HEK293 (cell line): ENCODE results near the gene CARD10.

Source experiments
- CTCF ChIA-PET: fragments of 350-600 bp; formaldehyde crosslinking; extraction: SDS; loops from one replicate; lab custom pipeline; 2021; ENCODE audit warnings: antibody characterized with exemption; lab: Yijun Ruan, JAX
- POLR2A ChIA-PET: fragments of 300-600 bp; formaldehyde crosslinking; extraction: SDS; loops from one replicate; lab custom pipeline; 2020; ENCODE audit warnings: antibody characterized with exemption, inconsistent platforms; lab: Yijun Ruan, JAX
- H3K27ac ChIP-seq: fragments of 200-500 bp; sonication (Bioruptor generic); 2 replicates; pipeline ENCODE4 v1.5.1; 2014; ENCODE audit warnings: low read depth, low read length, control low read depth, inconsistent platforms; ENCODE audit errors: extremely low read depth
- H3K36me3 ChIP-seq, 2 experiments: fragments of 200-500 bp in 1 of 2; sonication (Bioruptor generic) in 1 of 2; 1 replicate in 1 of 2; 2 replicates in 1 of 2; pipeline ENCODE4 v1.5.1; 2014 to 2017; ENCODE audit warnings: inconsistent platforms in 2 of 2, low read length in 2 of 2; ENCODE audit not compliant: control insufficient read depth in 2 of 2, insufficient read depth in 1 of 2
- H3K4me1 ChIP-seq: fragments of 200-500 bp; sonication (Bioruptor generic); 2 replicates; pipeline ENCODE4 v1.5.1; 2014; ENCODE audit warnings: mild to moderate bottlenecking, low read length, inconsistent platforms; ENCODE audit not compliant: control insufficient read depth, insufficient read depth
- H3K4me3 ChIP-seq: 2 replicates; pipeline ENCODE4 v1.5.1; 2011; ENCODE audit warnings: low read depth, mild to moderate bottlenecking, control low read depth, low read length, moderate library complexity
- H3K9me3 ChIP-seq: fragments of 200-500 bp; sonication (Bioruptor generic); 2 replicates; pipeline ENCODE4 v1.5.1; 2014; ENCODE audit warnings: low read depth, low read length, inconsistent platforms; ENCODE audit not compliant: control insufficient read depth, insufficient read depth
- EGR2 ChIP-seq: fragments of 450-650 bp; formaldehyde crosslinking; IDR thresholded peaks from 2 replicates; pipeline ENCODE4 v1.5.1; 2016; ENCODE audit warnings: low read depth, missing biosample characterization, missing genetic modification characterization
- FEZF1 ChIP-seq: fragments of 450-650 bp; formaldehyde crosslinking; IDR thresholded peaks from 2 replicates; pipeline ENCODE4 v1.5.1; 2016; ENCODE audit warnings: missing biosample characterization, missing genetic modification characterization
- GLIS1 ChIP-seq: fragments of 450-650 bp; formaldehyde crosslinking; IDR thresholded peaks from 2 replicates; pipeline ENCODE4 v1.5.1; 2016; ENCODE audit warnings: missing biosample characterization, missing genetic modification characterization
- MZF1 ChIP-seq: fragments of 450-650 bp; formaldehyde crosslinking; IDR thresholded peaks from 2 replicates; pipeline ENCODE4 v1.5.1; 2017; ENCODE audit warnings: missing biosample characterization, missing genetic modification characterization, borderline replicate concordance
- PRDM1 ChIP-seq: fragments of 450-650 bp; formaldehyde crosslinking; IDR thresholded peaks from 2 replicates; pipeline ENCODE4; 2016; ENCODE audit warnings: missing biosample characterization, missing genetic modification characterization
- REPIN1 ChIP-seq: fragments of 450-650 bp; formaldehyde crosslinking; IDR thresholded peaks from 2 replicates; pipeline ENCODE4 v1.5.1; 2017; ENCODE audit warnings: missing biosample characterization, missing genetic modification characterization, low read depth
- SP2 ChIP-seq: fragments of 450-650 bp; formaldehyde crosslinking; IDR thresholded peaks from 2 replicates; pipeline ENCODE4 v1.5.1; 2016; ENCODE audit warnings: missing biosample characterization, missing genetic modification characterization
- WT1 ChIP-seq: fragments of 450-650 bp; formaldehyde crosslinking; IDR thresholded peaks from 2 replicates; pipeline ENCODE4 v1.5.1; 2016; ENCODE audit warnings: missing biosample characterization, missing genetic modification characterization
- ZBTB17 ChIP-seq: fragments of 450-650 bp; formaldehyde crosslinking; IDR thresholded peaks from 2 replicates; pipeline ENCODE4 v1.5.1; 2016; ENCODE audit warnings: missing biosample characterization, missing genetic modification characterization
- ZFHX2 ChIP-seq: fragments of 450-650 bp; formaldehyde crosslinking; conservative IDR thresholded peaks from 2 replicates; pipeline ENCODE4 v1.5.1; 2016; ENCODE audit warnings: missing biosample characterization, missing genetic modification characterization
- ZNF112 ChIP-seq: fragments of 450-650 bp; formaldehyde crosslinking; IDR thresholded peaks from 2 replicates; pipeline ENCODE4 v1.5.0; 2017; ENCODE audit warnings: missing biosample characterization, missing genetic modification characterization
- ZNF174 ChIP-seq: fragments of 450-650 bp; formaldehyde crosslinking; IDR thresholded peaks from 2 replicates; pipeline ENCODE4 v1.5.0; 2017; ENCODE audit warnings: missing biosample characterization, mild to moderate bottlenecking, missing genetic modification characterization
- ZNF26 ChIP-seq: fragments of 450-650 bp; formaldehyde crosslinking; IDR thresholded peaks from 2 replicates; pipeline ENCODE4 v1.5.1; 2016; ENCODE audit warnings: missing biosample characterization, missing genetic modification characterization
- ZNF324 ChIP-seq: fragments of 450-650 bp; formaldehyde crosslinking; IDR thresholded peaks from 2 replicates; pipeline ENCODE4 v1.5.1; 2016; ENCODE audit warnings: missing biosample characterization, missing genetic modification characterization
- ZNF513 ChIP-seq: fragments of 450-650 bp; IDR thresholded peaks from 2 replicates; pipeline ENCODE4 v1.5.1; 2018; ENCODE audit warnings: missing biosample characterization, missing genetic modification characterization
- ZNF530 ChIP-seq: fragments of 450-650 bp; formaldehyde crosslinking; IDR thresholded peaks from 2 replicates; pipeline ENCODE4 v1.5.1; 2016; ENCODE audit warnings: low read depth, missing biosample characterization, missing genetic modification characterization
- ZNF548 ChIP-seq: fragments of 450-650 bp; formaldehyde crosslinking; IDR thresholded peaks from 2 replicates; pipeline ENCODE4 v1.5.1; 2016; ENCODE audit warnings: missing biosample characterization, missing genetic modification characterization
- ZNF558 ChIP-seq: fragments of 450-650 bp; formaldehyde crosslinking; IDR thresholded peaks from 2 replicates; pipeline ENCODE4 v1.5.1; 2016; ENCODE audit warnings: missing biosample characterization, missing genetic modification characterization
- ZNF600 ChIP-seq: fragments of 450-650 bp; formaldehyde crosslinking; IDR thresholded peaks from 2 replicates; pipeline ENCODE4 v1.5.1; 2016; ENCODE audit warnings: missing biosample characterization, missing genetic modification characterization
- ZNF660 ChIP-seq: fragments of 450-650 bp; IDR thresholded peaks from 2 replicates; pipeline ENCODE4 v1.5.1; 2018; ENCODE audit warnings: missing biosample characterization, mild to moderate bottlenecking, missing genetic modification characterization
- ZNF76 ChIP-seq: fragments of 450-650 bp; formaldehyde crosslinking; IDR thresholded peaks from 2 replicates; pipeline ENCODE4; 2016; ENCODE audit warnings: low read depth, missing biosample characterization, missing genetic modification characterization, borderline replicate concordance
- ZNF768 ChIP-seq: fragments of 450-650 bp; formaldehyde crosslinking; IDR thresholded peaks from 2 replicates; pipeline ENCODE4 v1.5.1; 2018; ENCODE audit warnings: missing biosample characterization, mild to moderate bottlenecking, missing genetic modification characterization
- ZNF776 ChIP-seq: fragments of 450-650 bp; formaldehyde crosslinking; IDR thresholded peaks from 2 replicates; pipeline ENCODE4 v1.5.0; 2017; ENCODE audit warnings: missing biosample characterization, missing genetic modification characterization, borderline replicate concordance
- ZNF777 ChIP-seq: fragments of 450-650 bp; formaldehyde crosslinking; IDR thresholded peaks from 2 replicates; pipeline ENCODE4 v1.5.1; 2017; ENCODE audit warnings: missing biosample characterization, missing genetic modification characterization, borderline replicate concordance
- TF ChIP-seq, protein P1 (sequence below): fragments of 450-650 bp; formaldehyde crosslinking; IDR thresholded peaks from 2 replicates; pipeline ENCODE4 v1.5.1; 2016; ENCODE audit warnings: missing biosample characterization, missing genetic modification characterization
- TF ChIP-seq, protein P2 (sequence below): fragments of 450-650 bp; formaldehyde crosslinking; IDR thresholded peaks from 2 replicates; pipeline ENCODE4 v1.5.1; 2016; ENCODE audit warnings: missing biosample characterization, missing genetic modification characterization

Gene CARD10

DNA sequence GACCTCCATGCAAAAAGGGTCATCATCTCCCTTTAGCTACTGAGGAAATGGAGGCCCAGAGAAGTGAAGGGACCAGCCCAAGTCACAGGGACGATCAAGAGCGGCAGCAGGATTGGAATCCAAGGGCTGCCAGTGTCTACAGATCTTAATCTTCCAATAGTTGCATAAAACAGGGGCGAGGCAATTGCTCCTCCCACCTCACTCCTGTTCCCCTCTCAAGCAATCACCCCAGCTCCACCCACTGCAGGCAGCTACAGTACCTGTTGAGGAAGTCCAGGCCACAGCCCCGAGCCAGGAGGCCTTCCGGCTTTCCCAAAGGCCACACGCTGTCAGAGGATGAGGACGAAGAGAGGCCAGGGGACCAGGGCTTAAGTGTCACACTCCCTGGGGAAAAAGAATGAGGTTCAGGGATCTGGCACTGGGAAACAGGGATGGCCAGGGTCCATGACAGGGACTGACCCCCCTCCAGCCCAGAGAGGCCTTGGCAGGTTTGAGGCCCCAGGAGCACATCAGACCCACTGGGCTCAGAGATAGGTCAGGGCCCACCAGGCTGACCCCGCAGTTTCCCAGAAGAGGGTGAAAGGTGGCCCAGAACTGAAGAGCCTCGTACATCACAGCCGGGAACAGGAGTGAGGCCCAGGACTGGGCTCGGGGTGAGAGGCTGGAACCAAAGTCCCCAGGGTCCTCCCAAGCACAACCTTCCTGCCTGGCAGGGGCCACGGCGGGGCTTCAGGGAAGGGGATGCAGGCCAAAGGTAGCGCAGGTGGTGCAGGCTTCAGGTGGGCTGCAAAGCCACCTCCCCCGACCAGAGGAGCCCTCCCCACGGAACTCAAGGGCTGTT is 16.7 kb downstream of the CARD10 start (continued):
- TF ChIP-seq ZNF530 (no peak), ZNF600 (tag by site-specific recombination) (no peak), ZNF112 (no peak), GLIS1 (tag by site-specific recombination) (no peak), FEZF1 (tag by site-specific recombination) (no peak), ZNF324 (tag by site-specific recombination) (no peak), ZNF26 (tag by site-specific recombination) (no peak), REPIN1 (tag by site-specific recombination) (no peak)
- TF ChIP-seq, protein P1, sequence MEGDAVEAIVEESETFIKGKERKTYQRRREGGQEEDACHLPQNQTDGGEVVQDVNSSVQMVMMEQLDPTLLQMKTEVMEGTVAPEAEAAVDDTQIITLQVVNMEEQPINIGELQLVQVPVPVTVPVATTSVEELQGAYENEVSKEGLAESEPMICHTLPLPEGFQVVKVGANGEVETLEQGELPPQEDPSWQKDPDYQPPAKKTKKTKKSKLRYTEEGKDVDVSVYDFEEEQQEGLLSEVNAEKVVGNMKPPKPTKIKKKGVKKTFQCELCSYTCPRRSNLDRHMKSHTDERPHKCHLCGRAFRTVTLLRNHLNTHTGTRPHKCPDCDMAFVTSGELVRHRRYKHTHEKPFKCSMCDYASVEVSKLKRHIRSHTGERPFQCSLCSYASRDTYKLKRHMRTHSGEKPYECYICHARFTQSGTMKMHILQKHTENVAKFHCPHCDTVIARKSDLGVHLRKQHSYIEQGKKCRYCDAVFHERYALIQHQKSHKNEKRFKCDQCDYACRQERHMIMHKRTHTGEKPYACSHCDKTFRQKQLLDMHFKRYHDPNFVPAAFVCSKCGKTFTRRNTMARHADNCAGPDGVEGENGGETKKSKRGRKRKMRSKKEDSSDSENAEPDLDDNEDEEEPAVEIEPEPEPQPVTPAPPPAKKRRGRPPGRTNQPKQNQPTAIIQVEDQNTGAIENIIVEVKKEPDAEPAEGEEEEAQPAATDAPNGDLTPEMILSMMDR (tag by site-specific recombination): no peak

DNA sequence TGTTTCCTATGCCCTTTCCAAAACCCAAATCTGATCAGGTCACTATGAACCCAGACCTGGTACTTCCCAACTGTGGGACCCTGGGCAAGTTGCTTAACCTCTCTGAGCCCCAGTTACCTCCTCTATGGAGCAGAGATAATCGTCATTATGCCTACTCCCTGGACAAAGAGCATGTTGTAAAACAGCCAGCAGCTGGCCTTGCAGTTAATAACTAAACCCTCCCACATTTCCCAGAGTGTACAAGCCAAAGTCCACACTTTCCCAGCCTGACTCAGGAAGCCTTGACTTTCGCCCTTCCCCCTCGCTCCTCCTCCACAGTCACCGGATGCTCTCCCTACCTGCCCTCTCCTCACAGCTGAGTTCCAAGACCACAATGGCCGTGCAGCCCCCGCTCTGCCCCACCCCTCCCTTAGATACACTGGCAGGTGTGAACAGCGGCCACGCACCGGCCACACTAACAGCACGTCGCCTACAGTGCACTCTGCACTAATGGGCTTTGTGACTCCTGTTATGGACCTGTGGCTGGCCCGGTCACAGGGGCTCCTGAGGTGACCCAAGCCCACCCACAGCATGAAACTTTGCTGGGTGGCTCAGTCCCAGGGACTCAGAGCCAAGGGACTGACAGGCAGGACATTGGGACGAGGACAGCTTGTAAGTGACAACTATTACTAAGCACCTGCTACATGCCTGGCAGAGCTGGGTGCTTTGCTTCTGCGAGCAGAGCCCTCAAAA is 17.4 kb downstream of the CARD10 start:
- ChIA-PET CTCF (interaction anchor here (0.6 to 1.6 kb wide), 4 partner anchors 9 to 43 kb away, joined by 3 to 7 read pairs (median 3); no protein-coding TSS in a partner anchor), POLR2A (no interaction called here)
- H3K36me3 ChIP-seq: peaks cover 5 to 83% of the 10 kb centered on the region in 2 experiments; a peak in 2 of 3 replicates
- H3K9me3 ChIP-seq: no peaks in the 10 kb centered on the region
- TF ChIP-seq EGR2 (tag by site-specific recombination) (peak; percentile 89), ZNF76 (tag by site-specific recombination) (no peak), ZNF600 (tag by site-specific recombination) (peak; percentile 49; the same call in 1 of the 2 replicates), ZNF558 (tag by site-specific recombination) (no peak), WT1 (tag by site-specific recombination) (0 out of 2 replicates have a peak, but pooled peaks have one; percentile 12), PRDM1 (tag by site-specific recombination) (peak; percentile 50; the same call in 1 of the 2 replicates), MZF1 (tag by site-specific recombination) (no peak), ZNF660 (no peak), ZNF548 (no peak), ZNF513 (tag by site-specific recombination) (no peak), ZNF174 (tag by site-specific recombination) (no peak), SP2 (tag by site-specific recombination) (0 out of 2 replicates have a peak, but pooled peaks have one; percentile 13), ZBTB17 (tag by site-specific recombination) (no peak), ZNF776 (tag by site-specific recombination) (no peak), ZFHX2 (tag by site-specific recombination) (peak; percentile 71), ZNF768 (tag by site-specific recombination) (peak; percentile 62; the same call in 1 of the 2 replicates), ZNF777 (tag by site-specific recombination) (no peak)
- TF ChIP-seq, protein P2, sequence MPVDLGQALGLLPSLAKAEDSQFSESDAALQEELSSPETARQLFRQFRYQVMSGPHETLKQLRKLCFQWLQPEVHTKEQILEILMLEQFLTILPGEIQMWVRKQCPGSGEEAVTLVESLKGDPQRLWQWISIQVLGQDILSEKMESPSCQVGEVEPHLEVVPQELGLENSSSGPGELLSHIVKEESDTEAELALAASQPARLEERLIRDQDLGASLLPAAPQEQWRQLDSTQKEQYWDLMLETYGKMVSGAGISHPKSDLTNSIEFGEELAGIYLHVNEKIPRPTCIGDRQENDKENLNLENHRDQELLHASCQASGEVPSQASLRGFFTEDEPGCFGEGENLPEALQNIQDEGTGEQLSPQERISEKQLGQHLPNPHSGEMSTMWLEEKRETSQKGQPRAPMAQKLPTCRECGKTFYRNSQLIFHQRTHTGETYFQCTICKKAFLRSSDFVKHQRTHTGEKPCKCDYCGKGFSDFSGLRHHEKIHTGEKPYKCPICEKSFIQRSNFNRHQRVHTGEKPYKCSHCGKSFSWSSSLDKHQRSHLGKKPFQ (tag by site-specific recombination): 0 out of 2 replicates have a peak, but pooled peaks have one; percentile 53
- TF ChIP-seq, protein P1 (tag by site-specific recombination): no peak
- H3K27ac ChIP-seq: no peak overlapping the region
- no peak overlapping the region for H3K4me3 ChIP-seq
- no peaks in the 10 kb centered on the region for H3K4me1 ChIP-seq
